Small intestine (tissue), 7 donors: Measurements from ENCODE around the gene MICU1. TPM values are rescaled to one million over a fixed set of nuclear protein-coding genes. Genes with fewer than 3 reads are reported as not detected.

Source experiments
- DNase-seq, 2 donors: peaks; one replicate each; pipeline versions ENCODE4 v3.0.0 to v3.0.0-alpha.2; 2013
- FAIRE-seq: peaks from 2 replicates; lab custom pipeline; 2012; peaks lifted over from hg19 to GRCh38; lab: Jason Lieb, UNC
- H3K27ac ChIP-seq, 3 donors: one replicate each; pipeline ENCODE4 v1.5.1; 2013; ENCODE audit warnings: low read length in 2 of 3, mild to moderate bottlenecking in 2 of 3, control low read depth in 1 of 3, inconsistent platforms in 1 of 3, low read depth in 1 of 3, moderate library complexity in 1 of 3
- H3K27me3 ChIP-seq, 3 donors: one replicate each; pipeline ENCODE4 v1.6.1; 2013; ENCODE audit warnings: low read length in 3 of 3, inconsistent platforms in 1 of 3; ENCODE audit not compliant: control insufficient read depth in 3 of 3, insufficient read depth in 3 of 3
- H3K36me3 ChIP-seq, 3 donors: one replicate each; pipeline ENCODE4 v1.6.1; 2013; ENCODE audit warnings: low read length in 3 of 3, inconsistent platforms in 1 of 3, low read depth in 1 of 3, mild to moderate bottlenecking in 1 of 3, moderate library complexity in 1 of 3; ENCODE audit not compliant: control insufficient read depth in 3 of 3, insufficient read depth in 2 of 3
- H3K4me1 ChIP-seq, 3 donors: one replicate each; pipeline ENCODE4 v1.6.1; 2013; ENCODE audit warnings: low read length in 2 of 3, inconsistent platforms in 1 of 3, low read depth in 1 of 3, mild to moderate bottlenecking in 1 of 3, moderate library complexity in 1 of 3; ENCODE audit not compliant: control insufficient read depth in 3 of 3, insufficient read depth in 2 of 3
- H3K4me3 ChIP-seq, 3 donors: one replicate each; pipeline ENCODE4 v1.5.1; 2013; ENCODE audit warnings: low read length in 3 of 3, control low read depth in 1 of 3, inconsistent platforms in 1 of 3, low read depth in 1 of 3, mild to moderate bottlenecking in 1 of 3, moderate library complexity in 1 of 3
- H3K9me3 ChIP-seq, 2 donors: one replicate each; pipeline ENCODE4 v1.6.1; 2013; ENCODE audit warnings: low read depth in 1 of 2, low read length in 1 of 2; ENCODE audit not compliant: control insufficient read depth in 2 of 2, insufficient read depth in 1 of 2
- whole genome bisulfite sequencing, 3 donors: extraction: QIAGEN DNeasy Blood & Tissue Kit; methylation state at CpG; one replicate each; pipeline ENCODE4 v1.1.7; 2013; 5-methylcytosine and 5-hydroxymethylcytosine counted together
- polyA plus RNA-seq, 4 donors: library from polyadenylated mRNA; stranded (reverse) in 3 of 4; unstranded in 1 of 4; fragments of 200-250 nt in 3 of 4; fragments of 120-200 nt in 1 of 4; gene quantifications; one replicate each; pipeline versions ENCODE4 v1.2.1 to v1.2.3, GENCODE V29; 2013
- donor health status: healthy with polysubstance abuse.
- donor health status: control.
- donor health status: control.
- donor health status: Bipolar disorder and iron deficiency.
- donor health status: healthy.

The MICU1 gene
- polyA plus RNA-seq, 4 donors, result 32.5 to 64.1 (median 45.1) TPM

GRCh38 chr10:72322030-72322279, 303.9 kb downstream of the MICU1 start:
- FAIRE-seq, result no peak
- Histone ChIP-seq H3K9me3 (no peaks in the 10 kb centered on the region), H3K27ac (no peak overlapping the region), H3K4me3 (no peak overlapping the region), H3K36me3 (no peaks in the 10 kb centered on the region), H3K4me1 (peaks cover 2 to 42% (median 16%) of the 10 kb centered on the region in 3 donors), H3K27me3 (no peaks in the 10 kb centered on the region)
- DNase-seq, result no peak
- WGBS, 3 donors, result 71 to 92% (median 91%) methylated on average over 3 of the region's 3 CpGs

- no peaks in the 10 kb centered on the region for H3K9me3 ChIP-seq
- DNase-seq (peak in 1 of 2 donors; percentile 49), FAIRE-seq (no peak)
- H3K4me1 ChIP-seq, result peaks cover 2 to 47% (median 18%) of the 10 kb centered on the region in 3 donors
- H3K4me3 ChIP-seq, result no peak overlapping the region
- H3K36me3 ChIP-seq, result no peaks in the 10 kb centered on the region
- WGBS, 3 donors, result 76 to 81% (median 77%) methylated on average over 13 of the region's 13 CpGs
- peak overlapping the region in 2 of 3 donors; percentile 50 to 95 for H3K27ac ChIP-seq
- no peaks in the 10 kb centered on the region for H3K27me3 ChIP-seq
Measured at GRCh38 chr10:72321248-72322029, 304.4 kb downstream of the MICU1 start.

- WGBS, 3 donors, result 53 to 65% (median 56%) methylated on average over 11 to 12 of the region's 12 CpGs
- Histone ChIP-seq H3K9me3 (no peaks in the 10 kb centered on the region), H3K27me3 (no peaks in the 10 kb centered on the region), H3K27ac (peak overlapping the region; percentile 11 to 95 (median 50)), H3K36me3 (no peaks in the 10 kb centered on the region), H3K4me1 (peaks cover 7 to 54% (median 23%) of the 10 kb centered on the region in 3 donors), H3K4me3 (no peak overlapping the region)
- FAIRE-seq (no peak), DNase-seq (peak; percentile 51 to 54)
Measured at GRCh38 chr10:72320676-72321247, 305.1 kb downstream of the MICU1 start.

GRCh38 chr10:72319416-72320254, 306.2 kb downstream of the MICU1 start:
- 0 to 1% (median 1%) methylated on average over 33 to 60 of the region's 60 CpGs for WGBS, 3 donors
- FAIRE-seq, result no peak
- H3K4me3 ChIP-seq, result peak overlapping the region in 2 of 3 donors; percentile 38 to 44

GRCh38 chr10:72318418-72319262, 307.2 kb downstream of the MICU1 start:
- Histone ChIP-seq H3K36me3 (no peaks in the 10 kb centered on the region), H3K9me3 (no peaks in the 10 kb centered on the region), H3K27me3 (no peaks in the 10 kb centered on the region), H3K27ac (peak overlapping the region; percentile 52 to 95 (median 64)), H3K4me3 (peak overlapping the region in 2 of 3 donors; percentile 24 to 44), H3K4me1 (peaks cover 11 to 55% (median 20%) of the 10 kb centered on the region in 3 donors)
- no peak for DNase-seq
- FAIRE-seq, result no peak
- 68 to 78% (median 69%) methylated on average over 10 of the region's 10 CpGs for WGBS, 3 donors

More at GRCh38 chr10:72319416-72320254, 306.2 kb downstream of the MICU1 start:
- H3K9me3 ChIP-seq, result no peaks in the 10 kb centered on the region
- H3K4me1 ChIP-seq, result peaks cover 11 to 55% (median 21%) of the 10 kb centered on the region in 3 donors
- DNase-seq, result peak; percentile 84 to 94
- no peaks in the 10 kb centered on the region for H3K36me3 ChIP-seq
- peak overlapping the region; percentile 74 to 95 (median 86) for H3K27ac ChIP-seq
- no peaks in the 10 kb centered on the region for H3K27me3 ChIP-seq

Other genes starting within 250 kb of the MICU1 start
- 10 to 100 TPM; 43.3 to 70.4 (median 48.7) TPM for gene MCU, start 66.1 kb upstream of the MICU1 start, polyA plus RNA-seq